Sigmoid colon (tissue), 7 donors: ENCODE data around the gene PISD. TPM values are rescaled to one million over a fixed set of nuclear protein-coding genes. Genes with fewer than 3 reads are reported as not detected.

Experiments
- DNase-seq: peaks from one replicate; pipeline ENCODE4 v3.0.0-alpha.2; 2019
- H3K27ac ChIP-seq, 4 donors: fragments of 200-600 bp; sonication (generic); one replicate each; pipeline ENCODE4 v1.5.1; 2016 to 2019; ENCODE audit warnings: mild to moderate bottlenecking in 1 of 4
- H3K27me3 ChIP-seq, 3 donors: fragments of 200-600 bp; sonication (generic); one replicate each; pipeline ENCODE4 v1.5.1; 2019; ENCODE audit warnings: mild to moderate bottlenecking in 1 of 3
- H3K36me3 ChIP-seq, 4 donors: fragments of 200-600 bp; sonication (generic); one replicate each; pipeline ENCODE4 v1.5.1; 2016 to 2019
- H3K4me1 ChIP-seq, 4 donors: fragments of 200-600 bp; sonication (generic); one replicate each; pipeline ENCODE4 v1.5.1; 2017 to 2019
- H3K4me3 ChIP-seq, 4 donors: fragments of 200-600 bp; sonication (generic); one replicate each; pipeline ENCODE4 v1.5.1; 2017 to 2019; ENCODE audit warnings: mild to moderate bottlenecking in 2 of 4, moderate library complexity in 1 of 4
- H3K9me3 ChIP-seq, 4 donors: fragments of 200-600 bp in 3 of 4; sonication (generic) in 3 of 4; one replicate each; pipeline versions ENCODE4 v1.5.1 to v1.6.1; 2013 to 2019
- EP300 ChIP-seq, 4 donors: sonication (generic); formaldehyde crosslinking; IDR thresholded peaks; one replicate each; pipeline ENCODE4 v1.6.1; 2017; ENCODE audit warnings: antibody characterized with exemption in 4 of 4
- POLR2A ChIP-seq, 2 donors: fragments of 450-650 bp; IDR thresholded peaks; one replicate each; pipeline ENCODE4 v1.6.1; 2016; ENCODE audit warnings: antibody characterized with exemption in 2 of 2, mild to moderate bottlenecking in 2 of 2, moderate library complexity in 2 of 2
- POLR2AphosphoS5 ChIP-seq, 4 donors: sonication (generic); formaldehyde crosslinking; IDR thresholded peaks; one replicate each; pipeline ENCODE4 v1.6.1; 2017; ENCODE audit warnings: antibody characterized with exemption in 4 of 4
- WGBS, 2 donors: extraction: QIAGEN DNeasy Blood & Tissue Kit; methylation state at CpG; one replicate each; pipeline ENCODE4 v1.1.7; 2013; 5-methylcytosine and 5-hydroxymethylcytosine counted together
- intact Hi-C: fragments of 100-400 bp; cut with DNase I; formaldehyde crosslinking; loops from one replicate; pipeline ENCODE4 v1.15.1; 2023
- polyA plus RNA-seq, 3 donors: library from polyadenylated mRNA; stranded (reverse); fragments of 200-250 nt; gene quantifications; one replicate each; pipeline ENCODE4 v1.2.3, GENCODE V29; 2013
- total RNA-seq, 4 donors: library from RNA; depleted of rRNA; stranded (reverse); fragments of >200 nt; gene quantifications; one replicate each; pipeline ENCODE4 v1.1.0, GENCODE V29; 2016
- TF ChIP-seq, protein P1 (sequence below), 4 experiments: fragments of 450-650 bp in 3 of 4; fragments of 200-600 bp in 1 of 4; IDR thresholded peaks; one replicate each; pipeline ENCODE4 v1.5.1; 2016 to 2019; ENCODE audit warnings: antibody characterized with exemption in 4 of 4, mild to moderate bottlenecking in 3 of 4, moderate library complexity in 2 of 4
- donor health status: healthy with polysubstance abuse.
- donor health status: Bipolar disorder and iron deficiency.
- donor health status: healthy.

PISD gene
- total and polyA plus RNA-seq, 7 donors = 10.8 to 40.3 (median 18.5) TPM

- no peak for DNase-seq
- TF ChIP-seq EP300 (IDR thresholded peaks at IDR 0.05) (no peak), POLR2A (IDR thresholded peaks at IDR 0.05) (no peak), POLR2AphosphoS5 (IDR thresholded peaks at IDR 0.05) (no peak)
- TF ChIP-seq, protein P1, sequence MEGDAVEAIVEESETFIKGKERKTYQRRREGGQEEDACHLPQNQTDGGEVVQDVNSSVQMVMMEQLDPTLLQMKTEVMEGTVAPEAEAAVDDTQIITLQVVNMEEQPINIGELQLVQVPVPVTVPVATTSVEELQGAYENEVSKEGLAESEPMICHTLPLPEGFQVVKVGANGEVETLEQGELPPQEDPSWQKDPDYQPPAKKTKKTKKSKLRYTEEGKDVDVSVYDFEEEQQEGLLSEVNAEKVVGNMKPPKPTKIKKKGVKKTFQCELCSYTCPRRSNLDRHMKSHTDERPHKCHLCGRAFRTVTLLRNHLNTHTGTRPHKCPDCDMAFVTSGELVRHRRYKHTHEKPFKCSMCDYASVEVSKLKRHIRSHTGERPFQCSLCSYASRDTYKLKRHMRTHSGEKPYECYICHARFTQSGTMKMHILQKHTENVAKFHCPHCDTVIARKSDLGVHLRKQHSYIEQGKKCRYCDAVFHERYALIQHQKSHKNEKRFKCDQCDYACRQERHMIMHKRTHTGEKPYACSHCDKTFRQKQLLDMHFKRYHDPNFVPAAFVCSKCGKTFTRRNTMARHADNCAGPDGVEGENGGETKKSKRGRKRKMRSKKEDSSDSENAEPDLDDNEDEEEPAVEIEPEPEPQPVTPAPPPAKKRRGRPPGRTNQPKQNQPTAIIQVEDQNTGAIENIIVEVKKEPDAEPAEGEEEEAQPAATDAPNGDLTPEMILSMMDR (IDR thresholded peaks at IDR 0.05) = no peak
- intact Hi-C loops = no loop called here
- 60 to 72% methylated on average over 9 of the region's 9 CpGs for WGBS, 2 donors
- Histone ChIP-seq H3K4me3 (no peak overlapping the region), H3K27ac (no peak overlapping the region), H3K9me3 (no peaks in the 10 kb centered on the region), H3K36me3 (peaks cover 0 to 18% (median 0%) of the 10 kb centered on the region in 4 donors), H3K4me1 (peaks cover 0 to 12% (median 0%) of the 10 kb centered on the region in 4 donors), H3K27me3 (no peaks in the 10 kb centered on the region)
These were observed 8.9 kb downstream of the PISD start for GRCh38 chr22:31652911-31653684.

- no peak overlapping the region for H3K27ac ChIP-seq
- DNase-seq = no peak
- no peaks in the 10 kb centered on the region for H3K27me3 ChIP-seq
- H3K9me3 ChIP-seq = no peaks in the 10 kb centered on the region
- peaks cover 0 to 12% (median 0%) of the 10 kb centered on the region in 4 donors for H3K4me1 ChIP-seq
- TF ChIP-seq POLR2AphosphoS5 (IDR thresholded peaks at IDR 0.05) (no peak), POLR2A (IDR thresholded peaks at IDR 0.05) (no peak), EP300 (IDR thresholded peaks at IDR 0.05) (no peak)
- TF ChIP-seq, protein P1 (IDR thresholded peaks at IDR 0.05) = no peak
- intact Hi-C loops = no loop called here
- no peak overlapping the region for H3K4me3 ChIP-seq
- peaks cover 0 to 28% (median 0%) of the 10 kb centered on the region in 4 donors for H3K36me3 ChIP-seq
- WGBS, 2 donors = 84 to 87% methylated on average over 9 of the region's 9 CpGs
These were observed 9.9 kb downstream of the PISD start for GRCh38 chr22:31652088-31652487.

- TF ChIP-seq EP300 (IDR thresholded peaks at IDR 0.05) (no peak), POLR2AphosphoS5 (IDR thresholded peaks at IDR 0.05) (no peak), POLR2A (IDR thresholded peaks at IDR 0.05) (no peak)
- TF ChIP-seq, protein P1 (IDR thresholded peaks at IDR 0.05) = no peak
- 80 to 84% methylated on average over 4 of the region's 4 CpGs for WGBS, 2 donors
- intact Hi-C loops = no loop called here
- Histone ChIP-seq H3K4me3 (no peak overlapping the region), H3K4me1 (peaks cover 0 to 13% (median 2%) of the 10 kb centered on the region in 4 donors), H3K36me3 (peaks cover 0 to 32% (median 0%) of the 10 kb centered on the region in 4 donors), H3K27ac (no peak overlapping the region), H3K9me3 (no peaks in the 10 kb centered on the region), H3K27me3 (no peaks in the 10 kb centered on the region)
- DNase-seq = no peak
These were observed 10.4 kb downstream of the PISD start for GRCh38 chr22:31651664-31652063.

DNA sequence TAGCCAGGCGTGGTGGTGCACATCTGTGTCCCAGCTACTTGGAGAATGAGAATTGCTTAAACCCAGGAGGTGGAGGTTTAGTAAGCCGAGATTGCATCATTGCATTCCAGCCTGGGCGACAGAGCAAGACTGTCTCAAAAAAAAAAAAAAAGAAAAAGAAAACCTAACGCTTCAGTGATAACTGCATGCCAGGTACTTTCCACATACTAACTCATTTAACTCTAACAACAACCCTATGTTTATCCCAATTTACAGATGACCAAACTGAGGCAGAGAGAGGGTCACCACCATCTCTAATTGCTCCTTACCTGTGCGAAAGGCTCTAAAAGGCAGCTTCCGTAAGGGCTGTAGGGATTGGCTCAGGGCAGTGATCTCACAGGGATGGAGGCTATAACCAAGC, 11.6 kb downstream of the PISD start:
- DNase-seq = no peak
- WGBS, 2 donors = 80 to 85% methylated on average over 6 of the region's 6 CpGs
- intact Hi-C loops = no loop called here
- Histone ChIP-seq H3K36me3 (peaks cover 0 to 35% (median 0%) of the 10 kb centered on the region in 4 donors), H3K4me3 (no peak overlapping the region), H3K9me3 (no peaks in the 10 kb centered on the region), H3K27ac (peak overlapping the region in 1 of 4 donors; percentile 1), H3K27me3 (no peaks in the 10 kb centered on the region), H3K4me1 (peaks cover 0 to 20% (median 5%) of the 10 kb centered on the region in 4 donors)
- no peak for TF ChIP-seq POLR2A (IDR thresholded peaks at IDR 0.05)
- TF ChIP-seq POLR2AphosphoS5 (IDR thresholded peaks at IDR 0.05) = no peak
- TF ChIP-seq, protein P1 (IDR thresholded peaks at IDR 0.05) = no peak
- no peak for TF ChIP-seq EP300 (IDR thresholded peaks at IDR 0.05)
